Ramos (cell line): ENCODE measurements around the gene ZNF565.
"Not testable (repeated sequence)": the region's sequence is repeated elsewhere in the genome, so short reads cannot be mapped to it uniquely, and the experiment has no call there.

Experiments used
- in situ Hi-C: fragments of 300-500 bp; cut with MboI; formaldehyde crosslinking; loops from one replicate; pipeline ENCODE4 v1.14.3; 2022; ENCODE audit warnings: low sequenced_read_pairs; ENCODE audit not compliant: unreplicated experiment

The ZNF565 gene

DNA sequence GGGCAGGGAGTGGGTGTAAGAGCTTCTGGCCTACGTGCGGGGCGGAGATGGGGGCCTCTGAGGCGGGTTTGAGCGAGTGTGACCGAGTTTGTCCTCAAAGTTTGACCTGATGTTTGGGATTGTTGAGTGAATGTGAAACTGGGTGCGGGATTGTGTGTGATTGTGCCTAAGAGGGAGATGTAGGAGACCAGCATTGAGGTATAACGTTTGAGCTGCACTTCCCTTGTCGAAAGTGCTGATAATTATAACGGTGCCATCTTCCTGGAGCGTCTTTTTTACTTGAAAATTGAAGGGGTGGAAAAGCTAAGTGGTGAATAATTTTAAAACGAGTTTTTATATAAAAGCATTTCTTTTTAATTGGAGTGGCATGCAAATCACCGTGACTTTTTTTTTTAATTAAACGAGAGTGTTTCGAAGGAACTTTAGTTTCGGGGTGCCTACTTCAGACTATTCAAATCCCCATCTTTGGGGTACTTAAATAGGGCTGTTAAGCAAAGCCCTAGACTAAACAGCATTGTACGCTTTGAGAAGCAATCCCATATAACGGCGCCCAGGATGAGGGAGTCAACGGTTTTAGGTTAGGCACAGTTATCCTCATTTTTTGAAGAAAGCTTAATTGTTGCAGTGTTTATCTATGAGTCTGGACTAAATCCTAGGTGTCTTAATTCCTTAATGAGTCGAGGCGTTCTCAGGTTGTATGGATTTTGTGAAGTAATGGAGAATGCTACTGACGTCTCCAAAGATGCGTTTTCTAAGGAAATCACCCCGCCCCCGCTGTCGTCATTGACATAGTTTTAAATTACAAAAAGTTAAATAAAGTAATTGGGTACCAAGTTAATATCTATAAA is 1.0 kb upstream of the ZNF565 start:
- in situ Hi-C loops = no loop called here

GRCh38 chr19:36212895-36213294 is 1.6 kb downstream of the ZNF565 start:
- in situ Hi-C loops = no loop called here

DNA sequence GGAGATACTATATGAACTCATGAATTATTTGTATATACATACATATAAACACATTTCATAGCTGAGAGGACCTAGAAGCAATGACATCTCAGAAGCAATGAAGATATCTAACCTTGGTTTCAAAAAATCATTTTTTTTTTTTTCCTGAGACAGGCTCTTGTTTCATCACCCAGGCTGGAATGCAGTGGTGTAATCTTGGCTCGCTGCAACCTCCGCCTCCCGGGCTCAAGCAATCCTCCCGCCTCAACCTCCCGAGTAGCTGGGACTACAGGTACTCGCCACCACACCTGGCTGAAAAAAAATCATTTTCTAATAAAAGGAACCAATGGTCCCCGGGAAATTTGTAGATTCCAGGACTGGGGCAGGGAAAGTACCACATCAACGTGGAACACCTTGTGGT is 4.0 kb downstream of the ZNF565 start:
- in situ Hi-C loops = no loop called here

- in situ Hi-C loops = no loop called here
Measured at GRCh38 chr19:36209372-36209771, 5.1 kb downstream of the ZNF565 start.

DNA sequence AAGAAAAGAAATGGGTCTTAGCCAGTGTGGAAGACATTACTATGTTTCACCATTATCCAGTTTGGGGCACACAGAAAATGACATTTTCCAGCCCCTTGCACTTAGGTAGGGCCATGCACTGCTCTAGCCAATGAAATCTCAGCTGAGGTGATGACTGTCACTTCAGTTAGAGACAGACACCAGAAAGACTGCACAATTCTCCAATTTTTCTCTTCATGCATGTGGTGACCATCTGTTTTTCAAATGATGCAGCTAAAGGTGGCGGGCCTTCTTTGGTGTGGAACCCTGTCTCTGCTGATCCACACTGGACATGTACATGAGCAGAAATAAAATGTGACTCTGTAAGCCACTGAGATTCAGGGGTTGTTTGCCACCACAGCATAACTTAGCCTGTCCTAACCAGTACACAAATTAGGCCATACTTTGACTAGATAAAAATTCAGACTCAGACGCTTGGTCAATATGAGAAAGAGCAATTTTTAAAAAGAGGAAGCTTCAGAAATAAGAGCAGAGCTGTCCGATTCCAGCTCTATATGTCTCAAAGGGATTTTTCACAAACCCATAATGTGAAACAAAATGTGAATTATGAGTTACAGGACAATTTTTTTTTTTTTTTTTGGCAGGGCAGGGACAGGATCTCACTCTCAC is 6.7 kb downstream of the ZNF565 start:
- in situ Hi-C loops = no loop called here

- in situ Hi-C loops = no loop called here
Measured at GRCh38 chr19:36203293-36203692, 11.2 kb downstream of the ZNF565 start.

DNA sequence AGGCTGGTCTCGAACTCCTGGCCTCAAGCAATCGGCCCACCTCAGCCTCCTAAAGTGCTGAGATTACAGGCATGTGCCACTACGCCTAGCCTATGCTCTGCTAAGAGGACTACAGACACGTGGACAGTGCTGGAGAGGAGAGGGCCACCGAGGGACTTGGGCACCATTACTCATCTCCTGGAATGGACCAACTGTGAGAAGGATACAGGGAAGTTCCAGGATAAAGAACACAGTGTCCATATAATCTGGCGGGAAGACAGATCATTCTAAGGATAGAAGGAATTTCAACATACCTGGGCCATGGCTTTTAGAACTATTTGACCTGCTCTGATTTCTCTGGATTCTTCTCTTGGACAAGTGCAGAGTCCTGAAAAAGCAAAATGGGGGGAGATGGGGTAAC is 12.8 kb downstream of the ZNF565 start:
- in situ Hi-C loops = no loop called here

- in situ Hi-C loops = no loop called here
Measured at GRCh38 chr19:36198119-36198518, 16.3 kb downstream of the ZNF565 start.

GRCh38 chr19:36196249-36196648 is 18.2 kb downstream of the ZNF565 start:
- in situ Hi-C loops = no loop called here

DNA sequence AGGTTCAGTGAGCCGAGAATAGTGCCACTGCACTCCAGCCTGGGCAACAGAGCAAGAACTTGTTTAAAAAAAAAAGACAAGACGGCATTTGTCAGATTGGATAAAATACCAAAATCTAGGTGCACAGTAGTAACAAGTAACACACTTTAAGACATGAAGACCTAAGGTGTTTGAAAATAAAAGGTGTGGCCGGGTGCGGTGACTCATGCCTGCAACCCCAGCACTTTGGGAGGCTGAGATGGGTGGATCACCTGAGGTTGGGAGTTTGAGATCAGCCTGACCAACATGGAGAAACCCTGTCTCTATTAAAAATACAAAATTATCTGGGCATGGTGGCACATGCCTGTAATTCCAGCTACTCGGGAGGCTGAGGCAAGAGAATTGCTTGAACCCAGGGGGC is 27.7 kb downstream of the ZNF565 start:
- in situ Hi-C loops = not testable (repeated sequence)

GRCh38 chr19:36183245-36183628 is 31.2 kb downstream of the ZNF565 start:
- in situ Hi-C loops = no loop called here

DNA sequence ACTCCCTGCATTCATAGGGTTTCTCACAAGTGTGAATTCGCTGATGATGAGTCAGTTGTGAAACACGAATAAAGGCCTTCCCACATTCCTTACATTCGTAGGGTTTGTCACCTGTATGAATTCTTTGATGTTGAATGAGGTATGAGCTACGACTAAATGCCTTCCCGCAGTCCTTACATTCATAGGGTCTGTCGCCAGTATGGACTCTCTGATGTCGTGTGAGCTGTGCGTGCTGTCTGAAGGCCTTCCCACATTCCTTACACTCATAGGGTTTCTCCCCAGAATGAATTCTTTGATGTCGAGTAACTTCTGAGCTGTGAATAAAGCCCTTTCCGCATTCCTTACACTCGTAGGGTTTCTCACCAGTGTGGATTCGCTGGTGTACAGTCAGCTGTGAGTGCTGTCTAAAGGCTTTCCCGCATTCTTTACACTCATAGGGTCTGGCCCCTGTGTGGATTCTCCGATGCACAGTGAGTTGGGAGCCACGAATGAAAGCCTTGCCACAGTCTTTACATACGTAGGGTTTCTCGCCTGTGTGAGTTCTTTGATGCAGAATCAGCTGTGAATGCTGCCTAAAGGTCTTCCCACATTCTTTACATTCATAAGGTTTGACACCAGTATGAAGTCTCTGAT is 31.7 kb downstream of the ZNF565 start:
- in situ Hi-C loops = no loop called here

DNA sequence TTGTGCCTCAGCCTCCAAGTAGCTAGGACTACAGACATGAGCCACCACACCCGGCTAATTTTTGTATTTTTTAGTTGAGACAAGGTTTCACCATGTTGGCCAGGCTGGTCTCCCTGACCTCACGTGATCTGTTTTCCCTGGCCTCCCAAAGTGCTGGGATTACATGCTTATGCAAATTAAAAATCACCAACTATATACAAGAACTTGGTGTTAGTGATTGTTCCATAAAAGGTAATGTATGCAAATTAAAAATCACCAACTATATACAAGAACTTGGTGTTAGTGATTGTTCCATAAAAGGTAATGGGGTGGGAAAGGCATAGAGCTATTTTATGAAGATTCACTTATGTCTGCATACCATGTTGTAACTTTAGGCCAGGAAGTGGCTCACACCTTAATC is 35.4 kb downstream of the ZNF565 start:
- in situ Hi-C loops = not testable (repeated sequence)

GRCh38 chr19:36173846-36174245 is 40.6 kb downstream of the ZNF565 start:
- in situ Hi-C loops = loop anchor here (5.0 kb wide), 1 partner anchor 42 kb away; no protein-coding TSS in a partner anchor

DNA sequence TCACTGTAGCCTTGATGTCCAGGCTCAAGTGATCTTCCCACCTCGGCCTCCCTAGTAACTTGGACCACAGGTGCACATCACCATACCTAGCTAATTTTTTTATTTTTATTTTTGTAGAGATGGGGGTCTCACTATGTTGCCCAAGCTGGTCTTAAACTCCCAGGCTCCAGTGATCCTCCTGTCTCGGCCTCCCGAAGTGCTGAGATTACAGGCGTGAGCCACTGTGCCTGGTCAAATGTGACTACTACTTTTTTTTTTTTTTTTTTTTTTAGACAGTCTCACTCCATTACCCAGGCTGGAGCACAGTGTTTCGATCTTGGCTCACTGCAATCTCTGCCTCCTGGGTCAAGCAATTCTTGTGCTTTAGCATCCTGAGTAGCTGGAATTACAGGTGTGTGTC is 41.6 kb downstream of the ZNF565 start:
- in situ Hi-C loops = loop anchor here (5.0 kb wide), 1 partner anchor 41 kb away; no protein-coding TSS in a partner anchor

GRCh38 chr19:36169084-36169760 is 45.2 kb downstream of the ZNF565 start:
- in situ Hi-C loops = no loop called here

GRCh38 chr19:36163813-36164212 is 50.7 kb downstream of the ZNF565 start:
- in situ Hi-C loops = no loop called here

- in situ Hi-C loops = no loop called here
Measured at GRCh38 chr19:36160821-36161596, 53.5 kb downstream of the ZNF565 start.

DNA sequence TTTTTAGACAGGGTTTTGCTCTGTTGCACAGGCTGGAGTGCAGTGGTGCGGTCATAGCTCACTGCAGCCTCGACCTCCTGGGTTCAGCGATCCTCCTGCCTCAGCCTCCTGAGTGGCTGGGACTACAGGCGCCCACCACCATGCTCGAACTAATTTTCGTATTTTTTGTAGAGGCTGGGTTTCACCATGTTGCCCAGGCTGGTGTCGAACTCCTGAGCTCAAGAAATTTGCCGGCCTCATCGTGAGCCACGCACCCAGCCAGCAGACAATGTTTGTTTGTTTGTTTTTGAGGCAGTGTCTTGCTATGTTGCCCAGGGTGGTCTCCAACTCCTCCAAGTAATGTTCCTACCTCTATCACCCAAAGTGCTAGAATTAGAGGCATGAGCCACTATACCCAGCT is 61.3 kb downstream of the ZNF565 start:
- in situ Hi-C loops = no loop called here
